Measurements from ENCODE around the gene IRGC.

The IRGC gene

DNA sequence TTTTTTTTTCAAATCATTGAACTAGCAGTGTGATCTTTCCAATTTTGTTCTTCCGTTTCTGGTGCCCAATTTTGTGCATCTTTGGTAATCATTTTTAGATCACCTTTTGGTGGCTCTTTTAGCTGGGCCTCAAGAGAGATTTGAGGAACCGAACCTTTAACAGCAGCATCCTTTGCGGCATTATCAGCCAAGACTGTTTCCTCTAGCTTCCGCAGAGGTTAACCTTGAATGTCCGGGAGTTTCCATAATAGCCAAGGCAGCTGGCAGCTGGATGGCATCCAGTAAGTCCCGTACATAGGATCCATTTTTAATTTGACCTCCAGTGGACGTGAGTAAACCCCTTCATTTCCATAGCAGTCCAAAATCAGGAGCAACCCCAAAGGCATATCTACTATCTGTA is 9.6 kb downstream of the IRGC start:
- DNase-seq: no peak

GRCh38 chr19:43726736-43727592 is 11.1 kb downstream of the IRGC start:
- no peak for DNase-seq

DNA sequence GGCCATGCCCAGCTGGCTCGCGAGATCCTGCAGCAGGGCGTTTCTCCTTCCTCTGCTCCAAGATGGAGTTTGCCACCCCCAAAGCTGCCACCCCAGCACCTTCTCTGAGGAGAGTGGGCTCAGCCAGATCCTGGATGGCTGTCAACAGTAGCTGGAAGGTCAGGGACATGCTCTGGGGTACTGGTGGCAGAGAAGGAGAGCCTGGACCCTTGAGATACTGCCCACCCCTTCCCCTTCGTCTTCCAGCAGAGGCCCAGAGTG is 11.6 kb downstream of the IRGC start:
- no peak for DNase-seq

- no peak for DNase-seq
These were observed 14.0 kb downstream of the IRGC start for GRCh38 chr19:43729919-43730318.

- DNase-seq: no peak
These were observed 15.5 kb downstream of the IRGC start for GRCh38 chr19:43731346-43731745.

GRCh38 chr19:43731846-43732245 is 16.0 kb downstream of the IRGC start:
- DNase-seq: no peak

- no peak for DNase-seq
These were observed 19.1 kb downstream of the IRGC start for GRCh38 chr19:43735013-43735412.

DNA sequence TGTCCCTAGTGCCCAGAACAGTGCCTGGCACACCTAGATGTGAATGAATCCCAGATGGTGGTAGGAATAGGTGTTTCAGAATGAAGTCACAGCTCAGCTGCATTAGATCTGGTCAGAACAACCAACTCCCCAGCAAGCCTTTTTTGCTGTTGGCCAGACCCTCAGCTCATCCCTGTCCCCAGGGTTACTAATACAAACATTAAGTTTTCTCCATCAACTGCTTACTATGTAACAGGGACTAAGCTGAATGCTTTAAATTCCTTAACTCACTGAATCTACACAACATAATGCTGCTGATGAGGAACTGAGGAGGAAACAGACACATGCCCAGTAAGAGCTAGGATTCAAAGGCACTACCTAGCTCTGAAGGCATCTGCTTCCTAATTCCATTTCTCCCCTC is 20.1 kb downstream of the IRGC start:
- DNase-seq: no peak

DNA sequence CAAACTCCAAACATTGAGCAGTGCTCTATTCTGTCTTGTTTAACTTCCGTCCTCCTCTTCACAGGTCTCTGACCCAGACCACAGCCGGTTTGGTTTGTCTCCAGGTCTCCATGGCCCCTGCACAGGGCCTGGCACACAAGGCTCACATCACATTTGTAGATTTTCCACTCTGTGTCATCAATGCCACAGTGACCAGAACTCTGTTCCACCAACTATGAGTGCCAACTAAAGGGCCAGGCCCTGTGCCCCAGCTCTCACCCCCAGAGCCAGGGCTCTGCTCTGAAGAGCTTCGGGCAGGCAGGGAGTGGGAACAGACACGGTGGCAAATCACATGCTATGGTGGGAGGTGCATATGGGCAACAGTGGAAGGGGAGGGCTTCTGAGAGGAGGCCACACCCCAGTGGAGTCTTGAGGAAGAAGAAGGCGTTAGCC is 22.9 kb downstream of the IRGC start:
- no peak for DNase-seq

DNA sequence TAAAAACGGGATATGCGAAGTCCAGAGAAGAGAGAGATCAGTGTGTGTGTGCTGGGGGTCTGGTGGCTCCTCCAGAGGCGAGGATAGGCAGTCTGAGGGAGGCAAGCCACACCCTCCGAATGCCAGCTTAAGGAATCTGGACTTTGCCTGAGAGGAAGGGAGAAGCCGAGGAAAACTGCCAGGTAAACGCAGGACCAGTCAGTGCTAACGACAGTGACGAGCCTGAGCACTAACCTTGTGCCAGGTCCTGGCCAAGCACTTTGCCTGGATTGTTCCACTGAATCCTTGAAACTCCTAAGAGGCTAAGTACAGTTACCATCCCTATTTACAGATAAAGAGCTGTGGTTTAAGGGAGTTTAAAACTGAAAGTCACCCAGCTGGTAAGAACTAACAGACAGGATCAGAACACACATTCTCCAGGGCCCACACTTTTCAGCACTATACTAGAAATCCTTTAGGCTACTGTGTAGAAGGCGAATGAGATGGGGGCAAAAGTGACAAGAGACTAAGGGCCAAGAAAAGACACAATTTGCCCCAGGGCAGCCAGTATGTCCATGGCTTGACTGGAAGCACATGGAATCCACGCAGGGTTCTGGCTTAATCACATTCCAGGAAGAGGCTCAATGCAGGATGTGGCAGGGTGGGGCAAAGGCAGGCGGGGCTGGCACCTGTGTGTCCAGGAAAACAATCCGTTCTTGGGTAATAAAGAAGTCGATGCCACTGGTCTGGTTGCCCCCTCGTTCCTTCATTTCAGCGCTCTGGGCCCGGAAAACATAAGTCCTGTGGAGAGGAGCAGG is 23.8 kb downstream of the IRGC start:
- no peak for DNase-seq

GRCh38 chr19:43741075-43741825 is 25.4 kb downstream of the IRGC start:
- DNase-seq: no peak

DNA sequence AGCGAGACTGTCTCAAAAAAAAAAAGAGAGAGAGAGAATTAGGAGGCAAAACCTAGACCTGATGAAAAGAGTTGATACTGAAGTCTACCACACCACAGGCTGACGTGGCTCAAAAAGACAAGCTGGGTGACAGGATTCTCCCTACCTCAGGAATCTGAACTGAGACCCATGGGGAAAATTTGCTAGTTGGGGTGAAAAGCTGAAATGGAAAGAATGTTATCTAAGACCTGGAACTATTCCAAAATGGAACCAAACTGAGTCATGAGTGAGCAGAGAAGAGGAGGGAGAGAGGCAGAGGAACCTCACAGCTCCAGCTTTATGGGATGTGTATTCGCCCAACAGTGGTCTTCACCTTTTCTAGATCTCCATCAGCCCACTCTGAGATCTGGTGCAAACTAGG is 27.2 kb downstream of the IRGC start:
- DNase-seq: no peak

- DNase-seq: no peak
These were observed 31.8 kb downstream of the IRGC start for GRCh38 chr19:43747557-43748204.

DNA sequence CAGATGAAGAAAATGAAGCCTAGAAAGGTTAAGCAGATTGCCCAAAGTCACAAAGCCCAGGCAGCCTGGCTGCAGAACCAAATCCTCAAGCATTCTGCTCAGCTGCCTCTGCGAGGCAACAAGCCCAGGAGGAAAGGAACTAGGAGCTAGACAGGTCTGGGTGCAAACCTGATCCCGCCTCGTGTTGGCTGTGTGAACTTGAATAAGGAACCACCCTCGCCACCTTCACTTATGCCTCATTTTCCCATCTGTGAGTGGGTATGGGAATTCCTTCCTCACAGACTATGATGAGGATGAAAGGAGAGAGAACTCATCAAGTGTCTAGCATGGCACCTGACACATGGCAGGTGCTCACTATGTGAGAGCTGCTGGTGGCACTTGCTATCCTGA is 32.3 kb downstream of the IRGC start:
- DNase-seq: no peak

GRCh38 chr19:43748685-43749084 is 32.8 kb downstream of the IRGC start:
- DNase-seq: no peak

DNA sequence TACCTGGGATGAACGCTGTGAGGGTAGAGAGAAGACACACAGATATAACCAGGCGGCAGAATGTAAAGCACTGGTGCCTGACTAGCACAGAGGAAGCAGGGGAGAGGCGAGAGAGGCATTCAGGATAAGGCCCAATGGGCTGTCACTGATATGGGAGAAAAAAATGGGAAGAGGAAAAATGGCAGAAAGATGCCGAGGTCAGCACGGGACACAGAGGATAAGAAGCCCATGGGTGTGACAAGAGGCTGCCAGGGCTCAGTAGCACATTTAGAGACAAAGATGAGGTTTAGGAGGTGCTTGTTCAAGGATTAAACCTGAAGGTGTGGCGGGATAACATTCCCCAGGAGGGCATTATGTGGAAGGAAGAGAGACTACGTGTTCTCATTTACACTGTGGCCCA is 33.3 kb downstream of the IRGC start:
- no peak for DNase-seq

DNA sequence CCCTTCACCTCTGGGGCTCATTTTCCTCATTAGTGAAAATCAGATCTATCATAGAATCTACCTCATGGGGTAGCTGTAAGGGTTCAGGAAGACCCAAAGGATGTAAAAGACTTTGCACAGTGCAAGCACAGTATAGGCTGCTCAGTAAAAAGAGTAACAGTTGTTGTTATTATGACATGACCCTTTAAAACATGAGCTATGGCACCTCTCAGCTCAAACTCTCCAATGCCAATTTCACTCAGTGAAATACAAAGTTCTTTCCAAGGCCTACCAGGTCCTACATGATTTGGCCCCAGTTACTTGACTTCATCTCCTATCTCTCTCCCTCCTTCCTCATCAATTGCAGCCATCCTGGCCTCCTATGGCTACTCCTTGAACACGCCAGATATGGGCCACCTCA is 34.0 kb downstream of the IRGC start:
- no peak for DNase-seq

GRCh38 chr19:43751466-43752220 is 35.8 kb downstream of the IRGC start:
- no peak for DNase-seq

- no peak for DNase-seq
These were observed 36.5 kb downstream of the IRGC start for GRCh38 chr19:43752287-43752875.

DNA sequence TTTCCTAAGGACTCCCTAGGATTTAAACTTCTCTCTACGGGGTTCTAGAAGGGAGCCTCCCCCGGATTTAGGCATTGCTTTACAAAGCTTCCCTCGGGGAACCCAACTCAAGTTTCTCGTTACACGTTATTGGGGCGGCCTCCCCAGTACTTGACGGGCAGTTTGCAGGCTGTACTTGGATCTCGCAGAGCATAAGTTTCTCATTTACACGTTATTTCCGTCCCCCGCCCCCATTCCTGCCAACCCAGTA is 38.3 kb downstream of the IRGC start:
- no peak for DNase-seq

- peak; percentile 98 to 99 for DNase-seq
These were observed 38.8 kb downstream of the IRGC start, which contains the start of gene SMG9 for GRCh38 chr19:43754503-43755255. TSS of gene SMG9 (minus strand) at chr19:43754962. CDS start at chr19:43750741, 4,221 bp downstream.
